Lower leg skin (tissue), 4 donors: Measurements from ENCODE around the gene CIBAR2. TPM values are rescaled to one million over a fixed set of nuclear protein-coding genes. Genes with fewer than 3 reads are reported as not detected.

ENCODE experiments used
- DNase-seq, 2 donors: peaks; one replicate each; pipeline ENCODE4 v3.0.0-alpha.2; 2019; ENCODE audit warnings: low spot score in 2 of 2
- H3K4me3 ChIP-seq: fragments of 200-600 bp; sonication (generic); 2 replicates; pipeline ENCODE4 v1.5.1; 2017; ENCODE audit warnings: mild to moderate bottlenecking, low read depth; ENCODE audit not compliant: poor library complexity, severe bottlenecking
- POLR2A ChIP-seq, 2 donors: fragments of 450-650 bp; IDR thresholded peaks; one replicate each; pipeline ENCODE4 v1.6.1; 2016 to 2017; ENCODE audit warnings: antibody characterized with exemption in 2 of 2, mild to moderate bottlenecking in 1 of 2, moderate library complexity in 1 of 2
- WGBS, 2 donors: methylation state at CpG; one replicate each; pipeline ENCODE4 v1.1.5; 2018; 5-methylcytosine and 5-hydroxymethylcytosine counted together
- intact Hi-C: fragments of 100-400 bp; cut with DNase I; formaldehyde crosslinking; loops from one replicate; pipeline ENCODE4 v1.15.0; 2023; ENCODE audit warnings: low total_unique reads
- total RNA-seq, 4 donors: library from RNA; depleted of rRNA; stranded (reverse); fragments of >200 nt; gene quantifications; one replicate each; pipeline ENCODE4 v1.1.0, GENCODE V29; 2016
- TF ChIP-seq, protein P1 (sequence below), 3 donors: fragments of 450-650 bp; IDR thresholded peaks; one replicate each; pipeline ENCODE4 v1.5.1; 2016; ENCODE audit warnings: antibody characterized with exemption in 3 of 3, mild to moderate bottlenecking in 3 of 3, moderate library complexity in 2 of 3

CIBAR2 gene
- total RNA-seq, 4 donors from 2014 or later, result not detected

DNA sequence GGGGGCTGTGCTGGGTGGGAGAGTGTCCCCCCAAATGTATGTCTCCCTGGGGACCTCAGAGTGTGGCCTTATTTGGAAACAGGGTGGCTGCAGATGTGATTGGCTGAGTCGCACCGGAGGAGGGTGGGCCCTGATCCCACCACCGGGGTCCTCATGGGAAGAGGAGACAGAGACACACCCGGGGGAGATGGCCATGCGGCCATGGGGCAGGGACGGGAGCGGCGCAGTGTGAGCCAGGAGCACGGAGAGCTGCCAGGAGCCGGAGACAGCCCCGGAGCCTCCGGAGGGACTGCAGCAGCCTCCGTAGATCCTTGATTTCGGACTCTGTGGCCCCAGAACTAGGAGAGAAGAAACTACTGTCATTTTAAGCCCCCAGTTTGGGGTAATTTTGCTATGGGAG is 1.6 kb upstream of the CIBAR2 start:
- intact Hi-C loops, result no loop called here

DNA sequence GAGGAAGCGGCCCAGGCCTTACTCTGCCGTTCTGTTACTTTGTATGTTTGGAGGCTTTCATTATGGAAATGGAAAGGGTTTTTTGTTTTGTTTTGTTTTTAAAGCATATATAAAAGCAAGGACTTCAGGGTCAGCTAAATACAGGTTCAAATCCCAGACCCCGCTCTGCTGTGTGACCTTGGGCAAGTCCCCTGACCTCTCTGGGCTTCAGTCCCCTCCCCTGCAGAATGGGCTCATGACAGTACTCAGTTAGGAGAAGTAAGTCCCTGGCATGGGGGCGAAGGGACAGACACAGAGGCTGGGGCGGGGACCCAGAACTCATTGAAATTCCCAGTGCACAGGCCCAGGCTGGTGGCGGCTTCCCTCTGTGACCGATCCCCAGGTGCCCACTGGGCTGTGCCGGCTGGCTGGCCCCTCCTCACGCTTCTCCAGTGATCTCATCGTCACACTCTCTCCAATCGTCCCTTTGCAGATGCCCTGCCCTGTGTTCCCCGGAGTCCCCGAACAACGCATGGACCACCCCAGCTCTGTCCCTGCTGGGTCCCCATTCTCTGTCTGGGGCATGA is 979 bp upstream of the CIBAR2 start:
- DNase-seq, result no peak
- 87 to 89% methylated on average over 14 of the region's 14 CpGs for whole genome bisulfite sequencing, 2 donors
- intact Hi-C loops, result no loop called here
- TF ChIP-seq, protein P1, sequence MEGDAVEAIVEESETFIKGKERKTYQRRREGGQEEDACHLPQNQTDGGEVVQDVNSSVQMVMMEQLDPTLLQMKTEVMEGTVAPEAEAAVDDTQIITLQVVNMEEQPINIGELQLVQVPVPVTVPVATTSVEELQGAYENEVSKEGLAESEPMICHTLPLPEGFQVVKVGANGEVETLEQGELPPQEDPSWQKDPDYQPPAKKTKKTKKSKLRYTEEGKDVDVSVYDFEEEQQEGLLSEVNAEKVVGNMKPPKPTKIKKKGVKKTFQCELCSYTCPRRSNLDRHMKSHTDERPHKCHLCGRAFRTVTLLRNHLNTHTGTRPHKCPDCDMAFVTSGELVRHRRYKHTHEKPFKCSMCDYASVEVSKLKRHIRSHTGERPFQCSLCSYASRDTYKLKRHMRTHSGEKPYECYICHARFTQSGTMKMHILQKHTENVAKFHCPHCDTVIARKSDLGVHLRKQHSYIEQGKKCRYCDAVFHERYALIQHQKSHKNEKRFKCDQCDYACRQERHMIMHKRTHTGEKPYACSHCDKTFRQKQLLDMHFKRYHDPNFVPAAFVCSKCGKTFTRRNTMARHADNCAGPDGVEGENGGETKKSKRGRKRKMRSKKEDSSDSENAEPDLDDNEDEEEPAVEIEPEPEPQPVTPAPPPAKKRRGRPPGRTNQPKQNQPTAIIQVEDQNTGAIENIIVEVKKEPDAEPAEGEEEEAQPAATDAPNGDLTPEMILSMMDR (IDR thresholded peaks at IDR 0.05), result no peak
- TF ChIP-seq POLR2A (IDR thresholded peaks at IDR 0.05), result no peak
- no peak overlapping the region for H3K4me3 ChIP-seq

More for the DNA sequence above, 1.6 kb upstream of the CIBAR2 start:
- TF ChIP-seq POLR2A (IDR thresholded peaks at IDR 0.05), result no peak
- TF ChIP-seq, protein P1 (IDR thresholded peaks at IDR 0.05), result no peak
- H3K4me3 ChIP-seq, result no peak overlapping the region
- no peak for DNase-seq
- 60 to 65% methylated on average over 14 of the region's 14 CpGs for WGBS, 2 donors

DNA sequence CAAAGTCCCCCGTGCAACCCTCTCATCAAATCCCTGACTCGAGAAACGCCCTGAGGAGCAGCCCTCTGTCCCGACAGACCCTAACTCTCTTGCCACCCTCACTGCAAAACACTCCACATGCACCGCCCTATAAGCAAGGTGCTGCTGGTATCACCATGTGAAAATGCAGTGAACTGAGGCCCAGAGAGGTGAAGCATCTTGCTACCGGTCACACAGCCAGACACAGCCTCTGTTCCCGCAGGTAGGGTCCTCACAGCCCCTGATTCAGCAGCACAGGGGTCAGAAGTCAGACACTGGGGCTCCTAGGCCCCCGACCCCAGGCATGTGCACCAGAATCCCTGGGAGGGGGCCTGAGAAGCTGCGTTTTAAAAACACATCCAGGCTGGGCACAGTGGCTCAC is 1.1 kb downstream of the CIBAR2 start:
- 86 to 94% methylated on average over 8 to 9 of the region's 9 CpGs for WGBS, 2 donors
- TF ChIP-seq POLR2A (IDR thresholded peaks at IDR 0.05), result no peak
- TF ChIP-seq, protein P1 (IDR thresholded peaks at IDR 0.05), result no peak
- no peak overlapping the region for H3K4me3 ChIP-seq
- intact Hi-C loops, result no loop called here
- no peak for DNase-seq

DNA sequence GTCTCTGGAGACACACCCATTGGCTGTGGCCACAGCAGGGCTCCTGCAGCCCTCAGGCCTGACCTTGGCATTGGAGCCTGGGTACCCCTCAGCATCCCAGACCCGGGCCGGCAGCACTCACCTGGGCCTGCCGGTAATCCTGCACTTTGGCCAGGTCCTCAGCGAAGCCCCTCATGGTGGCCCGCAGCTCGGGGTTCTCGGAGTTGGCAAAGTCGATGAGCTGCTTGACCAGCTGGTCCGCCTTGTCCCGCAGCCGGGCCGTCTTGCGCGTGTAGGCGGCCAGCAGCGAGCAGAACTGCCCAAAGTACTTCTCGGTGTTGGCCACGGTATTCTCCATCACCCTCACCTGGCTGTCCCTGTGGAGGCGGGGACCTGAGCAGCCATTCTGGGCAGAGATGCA is 2.2 kb downstream of the CIBAR2 start:
- H3K4me3 ChIP-seq, result no peak overlapping the region
- TF ChIP-seq POLR2A (IDR thresholded peaks at IDR 0.05), result no peak
- TF ChIP-seq, protein P1 (IDR thresholded peaks at IDR 0.05), result no peak
- intact Hi-C loops, result no loop called here
- 95% methylated on average over 16 to 17 of the region's 19 CpGs for WGBS, 2 donors
- DNase-seq, result no peak

DNA sequence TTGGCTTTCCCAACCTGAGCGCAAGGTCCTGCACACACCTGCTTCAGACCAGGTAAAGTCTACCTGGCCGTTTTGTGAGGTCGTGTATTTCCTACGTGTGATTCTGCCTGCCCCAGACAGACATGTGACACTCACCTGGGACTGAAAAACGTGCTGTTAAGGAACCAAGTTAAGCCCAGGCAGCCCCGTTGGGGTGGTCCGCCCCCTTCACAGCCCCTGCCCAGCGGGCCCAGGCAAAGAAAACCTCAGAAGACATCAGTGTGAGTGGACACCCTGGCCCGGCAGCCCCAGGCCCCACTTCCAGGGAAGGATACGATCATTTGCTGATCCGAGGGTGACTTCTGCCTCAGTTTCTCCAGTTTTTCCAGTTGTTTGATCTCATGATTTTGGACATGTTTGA is 4.7 kb downstream of the CIBAR2 start:
- H3K4me3 ChIP-seq, result no peak overlapping the region
- intact Hi-C loops, result no loop called here
- DNase-seq, result no peak
- no peak for TF ChIP-seq POLR2A (IDR thresholded peaks at IDR 0.05)
- TF ChIP-seq, protein P1 (IDR thresholded peaks at IDR 0.05), result no peak
- WGBS, 2 donors, result 79 to 85% methylated on average over 11 of the region's 11 CpGs

DNA sequence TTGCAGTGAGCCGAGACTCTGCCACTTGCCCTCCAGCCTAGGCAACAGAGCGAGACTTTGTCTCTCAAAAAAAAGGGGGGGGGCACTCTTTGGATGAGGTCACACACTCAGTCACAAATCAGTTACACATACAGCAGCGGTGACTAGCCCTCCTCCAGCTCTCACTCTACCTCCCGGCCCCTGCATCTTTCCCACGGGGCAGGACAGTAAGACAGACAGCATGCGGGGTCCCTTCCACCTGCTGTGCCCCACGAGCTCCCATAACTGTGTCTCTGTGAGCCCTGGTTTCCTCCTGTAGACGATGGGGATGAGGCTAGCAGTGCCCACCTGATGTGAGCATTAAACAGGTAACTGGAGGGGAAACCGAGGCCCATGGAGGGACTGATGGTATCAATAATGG is 5.2 kb downstream of the CIBAR2 start:
- 80 to 86% methylated on average over 9 of the region's 9 CpGs for WGBS, 2 donors
- TF ChIP-seq, protein P1 (IDR thresholded peaks at IDR 0.05), result no peak
- no peak for TF ChIP-seq POLR2A (IDR thresholded peaks at IDR 0.05)
- H3K4me3 ChIP-seq, result no peak overlapping the region
- DNase-seq, result no peak
- intact Hi-C loops, result no loop called here
